NCI-H2081 (cell line): Measurements from ENCODE around the gene CELSR3.

Experiments used
- DNase-seq, 2 experiments: peaks; one replicate each; lab custom pipeline; 2025; lab: John Stamatoyannopoulos, UW

The CELSR3 gene

DNA sequence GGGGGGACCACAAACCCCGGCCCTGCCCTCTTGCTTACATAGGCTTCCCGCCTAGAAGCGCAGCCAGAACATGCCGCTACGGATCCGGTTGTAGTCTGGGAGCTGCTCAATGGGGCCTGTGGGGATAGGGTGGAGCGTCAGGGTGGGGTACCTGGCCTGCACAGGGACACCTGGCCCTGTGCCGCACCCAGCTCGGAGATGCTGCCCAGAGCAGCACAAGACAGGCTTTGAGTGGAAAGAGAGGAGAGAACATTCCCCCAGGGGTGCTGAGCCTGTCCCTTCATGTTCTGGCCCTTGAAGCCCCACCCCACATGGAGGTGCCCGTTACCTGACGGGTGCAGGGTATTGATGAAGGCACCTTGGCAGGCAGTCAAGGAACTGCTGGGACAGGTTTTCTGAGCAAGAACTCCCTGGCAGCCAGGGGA is 63.6 kb downstream of the CELSR3 start:
- DNase-seq: no peak

DNA sequence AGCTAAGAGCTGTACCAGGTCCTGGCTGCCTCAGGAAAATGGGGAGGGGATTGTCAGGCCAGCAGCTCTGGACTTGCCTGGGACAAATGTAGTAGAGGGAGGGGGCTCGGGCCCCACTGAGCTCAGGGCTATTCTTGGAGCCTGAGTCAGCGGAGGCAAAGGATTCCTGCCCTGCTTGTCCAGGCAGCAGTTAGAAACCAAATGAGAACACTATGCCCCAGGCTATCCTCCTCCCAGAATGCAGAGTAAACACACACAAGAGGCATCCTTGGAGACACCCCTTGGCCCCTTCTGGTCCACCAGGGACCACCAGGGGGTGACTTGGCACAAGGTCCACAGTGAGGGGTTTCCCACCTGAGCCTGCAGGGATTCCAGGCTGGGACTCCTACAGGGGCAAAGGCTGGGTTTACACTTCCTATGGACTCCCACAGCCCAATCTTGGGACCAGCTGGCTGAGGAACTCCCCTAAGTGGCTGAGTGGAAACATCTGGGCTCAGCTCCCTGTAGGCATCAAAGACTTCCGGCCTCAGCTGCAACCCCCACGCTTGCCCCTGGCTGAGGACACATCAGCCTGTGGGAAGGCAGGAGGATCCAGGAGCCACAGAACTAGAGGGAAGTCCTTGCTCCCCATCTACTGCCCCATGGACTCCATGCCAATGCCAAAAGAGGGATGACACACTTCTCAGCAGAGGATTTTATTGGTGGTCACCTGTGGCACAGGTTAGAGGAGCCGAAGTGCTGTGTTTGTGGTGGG is 64.2 kb downstream of the CELSR3 start:
- DNase-seq: no peak

DNA sequence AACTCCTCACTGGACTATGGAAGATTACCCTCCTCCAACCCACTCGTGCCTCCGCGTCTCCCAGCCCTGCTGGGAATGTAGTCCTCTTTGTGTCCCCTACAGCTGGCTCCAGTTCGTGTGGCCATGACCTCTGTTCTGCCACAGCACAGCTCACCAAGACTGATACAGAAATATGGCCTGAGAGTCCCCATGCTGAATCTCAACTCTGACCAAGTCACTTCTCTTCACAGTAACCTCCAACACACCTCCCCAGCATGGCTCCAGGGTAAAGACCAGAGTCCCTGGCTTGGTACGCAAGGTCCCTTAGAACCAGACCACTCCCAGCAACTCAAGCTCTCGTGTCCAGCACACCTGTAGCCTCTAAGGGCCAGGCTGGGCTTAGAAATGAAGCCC is 65.3 kb downstream of the CELSR3 start:
- DNase-seq: no peak

- no peak for DNase-seq
These were observed 65.8 kb downstream of the CELSR3 start for GRCh38 chr3:48596676-48597407.

GRCh38 chr3:48596157-48596556 is 66.5 kb downstream of the CELSR3 start:
- no peak for DNase-seq

- DNase-seq: no peak
These were observed 67.1 kb downstream of the CELSR3 start for GRCh38 chr3:48595526-48596121.

DNA sequence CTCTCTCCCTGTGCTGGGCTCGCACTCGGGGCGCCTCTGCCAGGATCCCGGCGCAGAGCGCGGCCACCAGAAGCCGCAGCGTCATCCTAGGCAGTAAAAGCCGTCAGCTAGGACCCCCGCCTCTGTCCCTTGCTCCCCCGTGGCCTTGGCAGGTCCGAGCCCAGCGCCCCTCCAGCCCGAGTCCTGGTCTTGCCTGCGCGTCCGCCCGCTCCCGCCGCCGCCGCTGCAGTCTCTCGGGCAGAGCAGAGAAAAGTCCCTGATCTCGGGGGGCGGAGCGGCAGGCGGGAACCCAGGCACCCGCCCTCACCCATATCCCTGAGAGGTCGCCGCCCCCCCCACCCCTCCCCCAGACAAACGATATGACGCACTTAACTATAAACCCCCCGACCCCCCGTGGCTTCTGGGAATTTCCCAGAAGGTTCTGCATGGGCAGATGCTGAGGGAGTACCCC is 67.6 kb downstream of the CELSR3 start, which contains the start of gene COL7A1:
Gene COL7A1 (minus strand): TSS at position 255 of the 451 bp plus-strand sequence. CDS start 170 bp downstream, at position 85.
- DNase-seq: no peak

GRCh38 chr3:48594417-48595049 is 68.2 kb downstream of the CELSR3 start:
- no peak for DNase-seq

DNA sequence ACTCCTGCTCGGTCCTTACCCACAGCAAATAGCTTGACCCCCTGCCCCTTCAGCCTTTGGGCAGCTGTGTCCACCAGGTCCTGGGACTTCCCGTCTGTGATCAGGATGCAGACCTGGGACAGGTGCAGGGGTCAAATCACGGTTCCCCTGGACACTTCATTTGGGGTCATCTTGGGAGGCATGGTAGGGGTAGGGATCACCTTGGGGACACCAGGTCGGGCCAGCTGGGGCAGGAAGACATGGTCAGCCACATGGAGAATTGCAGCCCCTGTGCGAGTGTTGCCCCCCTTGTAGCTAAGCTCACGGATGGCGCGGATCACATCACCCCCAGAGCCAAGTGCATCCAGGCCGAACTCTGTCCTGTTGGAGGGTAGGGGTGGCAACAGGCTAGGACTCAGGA is 69.3 kb downstream of the CELSR3 start:
- DNase-seq: no peak

DNA sequence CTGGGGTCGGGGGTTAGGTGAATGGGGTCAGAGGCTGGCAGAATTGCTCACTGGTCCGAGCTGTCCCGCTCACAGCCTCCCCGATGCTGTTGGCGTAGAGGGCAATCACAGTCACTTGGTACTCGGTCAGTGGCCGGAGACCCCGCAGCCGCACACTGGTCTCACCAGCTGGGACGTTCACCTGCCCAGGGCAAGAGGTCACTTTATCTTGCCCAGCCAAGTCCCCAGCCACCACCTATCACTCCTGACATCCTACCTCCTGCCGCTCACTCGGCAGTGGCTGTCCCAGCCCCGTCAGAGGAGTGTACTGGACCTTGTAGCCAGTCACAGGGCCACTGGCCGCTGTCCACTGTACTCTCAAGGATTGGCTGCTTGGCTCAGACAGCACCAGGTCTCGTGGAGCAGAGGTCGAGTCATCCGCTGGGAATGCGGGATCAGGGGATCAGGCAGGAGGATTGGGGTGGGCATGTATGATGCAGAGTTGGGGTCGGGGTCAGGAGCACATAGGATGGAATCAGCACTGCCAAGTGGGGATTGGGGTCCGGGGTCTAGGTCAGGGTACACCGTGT is 70.1 kb downstream of the CELSR3 start:
- DNase-seq: no peak

- no peak for DNase-seq
These were observed 70.7 kb downstream of the CELSR3 start for GRCh38 chr3:48591886-48592518.

DNA sequence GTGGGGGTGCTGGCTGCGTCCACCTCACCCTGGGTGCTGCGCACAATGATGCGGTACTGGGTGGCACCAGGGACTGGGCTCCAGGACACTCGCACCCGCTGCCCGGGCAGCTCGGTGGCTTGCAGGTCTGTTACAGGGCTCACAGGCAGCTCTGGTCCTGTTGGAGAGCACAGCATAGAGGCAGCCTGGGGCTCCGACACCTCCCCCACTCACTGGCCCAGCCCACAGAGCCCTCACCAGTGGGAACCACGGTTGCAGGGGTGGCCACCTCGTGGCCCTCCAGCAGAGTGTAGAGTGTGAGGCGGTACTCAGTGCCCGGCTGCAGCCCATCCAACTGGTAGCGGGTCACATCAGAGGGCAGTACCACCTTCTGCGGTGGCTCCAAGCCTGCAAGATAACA is 71.2 kb downstream of the CELSR3 start:
- no peak for DNase-seq

GRCh38 chr3:48588230-48588629 is 74.5 kb downstream of the CELSR3 start:
- DNase-seq: no peak

- DNase-seq: no peak
These were observed 75.0 kb downstream of the CELSR3 start for GRCh38 chr3:48587686-48588085.
